Epithelial cell of esophagus (primary cell): Measurements from ENCODE around the gene MDM4.

ENCODE experiments used
- DNase-seq: peaks from one replicate; pipeline ENCODE4 v3.0.0; 2010; ENCODE audit warnings: low read depth
- H3K4me3 ChIP-seq: 2 replicates; pipeline ENCODE4 v1.5.1; 2011; ENCODE audit warnings: mild to moderate bottlenecking, low read length, control low read depth
- CTCF ChIP-seq: IDR thresholded peaks from 2 replicates; pipeline ENCODE4 v1.5.1; 2011; ENCODE audit warnings: low read depth, mild to moderate bottlenecking, low read length, control low read depth, inconsistent platforms; ENCODE audit not compliant: insufficient read depth; ENCODE audit errors: missing control alignments

The MDM4 gene

GRCh38 chr1:204530932-204531331 is 14.7 kb downstream of the MDM4 start:
- no peak for DNase-seq
- H3K4me3 ChIP-seq: no peak overlapping the region
- no peak for TF ChIP-seq CTCF

- DNase-seq: no peak
- no peak for TF ChIP-seq CTCF
- no peak overlapping the region for H3K4me3 ChIP-seq
Measured at GRCh38 chr1:204532832-204533231, 16.6 kb downstream of the MDM4 start.

GRCh38 chr1:204541626-204542025 is 25.4 kb downstream of the MDM4 start:
- no peak overlapping the region for H3K4me3 ChIP-seq
- no peak for TF ChIP-seq CTCF
- no peak for DNase-seq

GRCh38 chr1:204544321-204544720 is 28.1 kb downstream of the MDM4 start:
- peak; percentile 54 for DNase-seq
- H3K4me3 ChIP-seq: no peak overlapping the region
- TF ChIP-seq CTCF: no peak

- peak; percentile 51 for DNase-seq
- TF ChIP-seq CTCF: no peak
- H3K4me3 ChIP-seq: no peak overlapping the region
Measured at GRCh38 chr1:204545202-204545601, 29.0 kb downstream of the MDM4 start.

GRCh38 chr1:204545881-204546280 is 29.7 kb downstream of the MDM4 start:
- DNase-seq: no peak
- no peak overlapping the region for H3K4me3 ChIP-seq

More at GRCh38 chr1:204545881-204546280, 29.7 kb downstream of the MDM4 start:
- no peak for TF ChIP-seq CTCF
